Measurements from ENCODE around the gene FRMD5. TPM values are rescaled to one million over a fixed set of nuclear protein-coding genes. Genes with fewer than 3 reads are reported as not detected.

FRMD5 gene
- total RNA-seq, 4 donors from 2014 or later = 0.15 to 2.5 (median 0.29) TPM

DNA sequence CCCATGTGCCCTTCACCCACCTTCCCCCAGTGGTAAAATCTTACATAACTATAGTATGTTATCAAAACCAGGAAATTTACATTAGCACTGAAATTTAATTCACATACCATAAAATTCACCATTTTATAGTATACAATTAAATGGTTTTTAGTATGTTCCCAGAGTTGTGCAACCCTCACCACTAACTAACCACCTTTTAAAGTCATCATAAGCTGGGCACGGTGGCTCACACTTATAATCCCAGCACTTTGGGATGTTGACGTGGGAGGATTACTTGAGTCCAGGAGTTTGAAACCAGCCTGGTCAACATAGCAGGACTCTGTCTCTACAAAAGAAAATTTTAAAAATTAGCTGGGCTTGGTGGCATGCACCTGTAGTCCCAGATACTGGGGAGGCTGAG is 13.7 kb downstream of the FRMD5 start:
- TF ChIP-seq POLR2A (IDR thresholded peaks at IDR 0.05) = no peak
- TF ChIP-seq, protein P1, sequence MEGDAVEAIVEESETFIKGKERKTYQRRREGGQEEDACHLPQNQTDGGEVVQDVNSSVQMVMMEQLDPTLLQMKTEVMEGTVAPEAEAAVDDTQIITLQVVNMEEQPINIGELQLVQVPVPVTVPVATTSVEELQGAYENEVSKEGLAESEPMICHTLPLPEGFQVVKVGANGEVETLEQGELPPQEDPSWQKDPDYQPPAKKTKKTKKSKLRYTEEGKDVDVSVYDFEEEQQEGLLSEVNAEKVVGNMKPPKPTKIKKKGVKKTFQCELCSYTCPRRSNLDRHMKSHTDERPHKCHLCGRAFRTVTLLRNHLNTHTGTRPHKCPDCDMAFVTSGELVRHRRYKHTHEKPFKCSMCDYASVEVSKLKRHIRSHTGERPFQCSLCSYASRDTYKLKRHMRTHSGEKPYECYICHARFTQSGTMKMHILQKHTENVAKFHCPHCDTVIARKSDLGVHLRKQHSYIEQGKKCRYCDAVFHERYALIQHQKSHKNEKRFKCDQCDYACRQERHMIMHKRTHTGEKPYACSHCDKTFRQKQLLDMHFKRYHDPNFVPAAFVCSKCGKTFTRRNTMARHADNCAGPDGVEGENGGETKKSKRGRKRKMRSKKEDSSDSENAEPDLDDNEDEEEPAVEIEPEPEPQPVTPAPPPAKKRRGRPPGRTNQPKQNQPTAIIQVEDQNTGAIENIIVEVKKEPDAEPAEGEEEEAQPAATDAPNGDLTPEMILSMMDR (IDR thresholded peaks at IDR 0.05) = no peak
- 87 to 88% methylated on average over 2 of the region's 2 CpGs for WGBS, 2 donors
- DNase-seq (ENCODE audit: low spot score in 2 of 2) = no peak
- H3K4me3 ChIP-seq (ENCODE audit: low read depth, poor library complexity, severe bottlenecking) = no peak overlapping the region
- intact Hi-C loops (cut with DNase I; ENCODE audit: low total_unique reads) = loop anchor here (10.0 kb wide), 1 partner anchor 57 kb away; no protein-coding TSS in a partner anchor

DNA sequence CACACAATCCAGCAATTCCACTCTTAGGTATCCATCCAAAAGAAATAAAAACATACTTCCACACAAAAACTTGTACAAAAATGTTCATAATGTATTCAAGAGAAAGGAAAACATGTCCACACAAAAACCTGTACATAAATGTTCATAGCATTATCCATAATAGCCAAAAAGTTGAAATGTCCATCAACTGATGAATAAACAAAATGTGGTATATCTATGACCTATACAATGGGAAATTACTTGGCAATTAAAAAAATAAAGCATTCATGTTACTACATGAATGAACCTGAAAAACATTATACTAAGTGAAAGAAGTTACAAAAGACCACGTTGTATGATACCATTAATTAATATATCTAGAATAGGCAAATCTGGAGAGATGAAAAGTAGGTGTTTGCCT is 17.9 kb downstream of the FRMD5 start:
- 24 to 25% methylated on average over 1 of the region's 1 CpG for WGBS, 2 donors
- no peak for DNase-seq (ENCODE audit: low spot score in 2 of 2)
- no peak overlapping the region for H3K4me3 ChIP-seq (ENCODE audit: low read depth, poor library complexity, severe bottlenecking)
- intact Hi-C loops (cut with DNase I; ENCODE audit: low total_unique reads) = no loop called here
- no peak for TF ChIP-seq POLR2A (IDR thresholded peaks at IDR 0.05)
- TF ChIP-seq, protein P1 (IDR thresholded peaks at IDR 0.05) = no peak

DNA sequence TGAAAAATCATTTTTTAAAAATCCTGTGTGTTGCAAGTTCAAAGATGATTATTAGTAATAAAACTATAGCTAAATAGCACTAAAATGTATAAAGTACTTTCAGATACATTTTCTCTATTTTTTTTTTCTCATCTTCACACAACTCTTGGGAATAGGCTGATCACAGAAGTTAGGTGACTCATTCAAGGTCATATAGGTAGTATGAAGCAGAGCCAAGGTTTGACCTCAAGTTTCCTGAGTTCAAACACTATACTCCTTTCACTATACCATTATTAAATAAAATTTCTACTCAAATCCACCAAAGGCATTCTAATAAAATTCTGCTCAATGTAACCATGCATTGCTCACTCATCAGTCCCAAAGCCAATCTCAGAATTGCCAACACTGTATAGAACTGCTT is 21.3 kb downstream of the FRMD5 start:
- no peak overlapping the region for H3K4me3 ChIP-seq (ENCODE audit: low read depth, poor library complexity, severe bottlenecking)
- no peak for TF ChIP-seq POLR2A (IDR thresholded peaks at IDR 0.05)
- TF ChIP-seq, protein P1 (IDR thresholded peaks at IDR 0.05) = no peak
- intact Hi-C loops (cut with DNase I; ENCODE audit: low total_unique reads) = no loop called here
- no peak for DNase-seq (ENCODE audit: low spot score in 2 of 2)

DNA sequence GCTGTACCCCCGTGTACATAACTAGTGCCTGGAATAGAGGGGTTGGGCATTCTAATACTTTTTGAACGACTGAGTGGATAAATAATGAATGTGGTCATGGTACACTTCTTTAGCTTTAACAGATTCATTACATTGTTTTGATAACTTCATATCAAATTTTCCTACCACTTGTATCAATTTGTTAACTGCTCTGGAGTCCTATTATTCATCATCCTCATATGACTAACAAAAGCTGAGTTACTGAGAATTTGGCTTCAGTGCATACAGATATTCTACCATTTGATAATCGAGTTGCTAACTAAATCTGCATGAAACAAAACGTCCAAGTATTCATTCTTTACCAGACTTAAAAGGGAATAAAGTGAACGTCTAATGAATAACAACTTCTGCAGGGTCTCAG is 31.7 kb downstream of the FRMD5 start:
- no peak overlapping the region for H3K4me3 ChIP-seq (ENCODE audit: low read depth, poor library complexity, severe bottlenecking)
- intact Hi-C loops (cut with DNase I; ENCODE audit: low total_unique reads) = no loop called here
- WGBS, 2 donors = 63 to 75% methylated on average over 5 of the region's 5 CpGs
- DNase-seq (ENCODE audit: low spot score in 2 of 2) = no peak
- TF ChIP-seq, protein P1 (IDR thresholded peaks at IDR 0.05) = no peak
- TF ChIP-seq POLR2A (IDR thresholded peaks at IDR 0.05) = no peak

DNA sequence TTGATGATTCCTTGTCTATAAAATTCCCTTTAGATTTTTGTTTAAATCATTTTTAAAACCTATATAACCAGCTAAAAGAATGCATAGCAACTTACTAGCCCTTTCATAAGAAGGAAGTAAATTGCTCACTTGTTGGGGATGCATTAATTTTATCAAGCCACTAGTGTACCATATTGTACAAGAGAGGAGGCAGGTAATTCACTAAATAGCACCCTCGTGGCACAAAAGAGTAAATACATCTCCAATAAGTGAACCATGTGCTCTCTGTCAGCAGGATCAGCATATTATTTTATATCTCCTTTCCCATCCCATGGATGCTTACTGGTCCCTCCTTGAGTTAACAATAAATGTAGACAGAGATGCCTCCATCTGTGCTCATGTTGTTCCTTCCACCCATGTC is 34.3 kb downstream of the FRMD5 start:
- intact Hi-C loops (cut with DNase I; ENCODE audit: low total_unique reads) = no loop called here
- WGBS, 2 donors = 71 to 74% methylated on average over 1 of the region's 1 CpG
- no peak for TF ChIP-seq POLR2A (IDR thresholded peaks at IDR 0.05)
- TF ChIP-seq, protein P1 (IDR thresholded peaks at IDR 0.05) = no peak
- H3K4me3 ChIP-seq (ENCODE audit: low read depth, poor library complexity, severe bottlenecking) = no peak overlapping the region
- DNase-seq (ENCODE audit: low spot score in 2 of 2) = no peak

DNA sequence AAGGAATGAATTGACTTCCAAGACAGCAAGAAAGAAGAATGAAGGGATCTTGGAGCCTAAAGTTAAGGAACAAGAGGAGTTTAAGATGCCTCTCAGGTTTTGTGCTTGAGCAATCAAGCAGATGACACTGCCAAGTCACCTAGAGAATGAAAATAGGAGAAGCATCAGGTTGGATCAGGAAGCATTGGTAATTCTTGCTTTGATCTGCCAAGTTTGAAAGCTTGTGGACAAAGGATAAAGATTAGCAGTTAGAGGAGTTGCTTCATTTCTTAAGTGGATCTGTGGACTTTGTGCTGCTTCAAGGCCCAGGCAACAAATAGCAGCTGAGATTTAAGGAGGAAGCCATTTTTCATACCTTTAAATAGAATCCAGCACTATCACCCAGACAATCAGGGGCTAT is 35.6 kb downstream of the FRMD5 start:
- DNase-seq (ENCODE audit: low spot score in 2 of 2) = no peak
- intact Hi-C loops (cut with DNase I; ENCODE audit: low total_unique reads) = no loop called here
- TF ChIP-seq POLR2A (IDR thresholded peaks at IDR 0.05) = no peak
- TF ChIP-seq, protein P1 (IDR thresholded peaks at IDR 0.05) = no peak
- no peak overlapping the region for H3K4me3 ChIP-seq (ENCODE audit: low read depth, poor library complexity, severe bottlenecking)

Data from lower leg skin (tissue), 4 donors.